GM19467 (cell line): ENCODE results near the gene STX18.

Experiments
- ATAC-seq: cut with Tn5 transposase; IDR thresholded peaks from one replicate; pipeline ENCODE4 v1.9.1; 2021; ENCODE audit warnings: mild to moderate bottlenecking, moderate library complexity; ENCODE audit not compliant: unreplicated experiment

The STX18 gene

DNA sequence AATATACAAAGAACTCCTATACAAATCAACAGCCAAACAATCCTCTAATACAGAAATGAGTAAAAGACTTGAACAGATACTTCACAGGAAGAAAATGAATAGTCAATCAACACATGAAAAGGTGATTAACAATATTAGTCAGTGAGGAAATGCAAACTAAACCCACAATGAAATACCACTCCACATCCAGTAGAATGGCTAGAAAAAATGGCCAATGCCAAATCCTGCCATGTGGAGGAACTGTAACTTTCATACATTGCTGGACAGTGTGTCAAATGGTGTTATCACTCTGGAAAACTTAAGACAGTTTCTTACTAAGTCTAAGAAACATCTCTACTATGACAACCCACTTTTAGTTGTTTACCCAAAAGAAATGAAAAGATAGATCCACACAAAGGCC, 95.4 kb downstream of the STX18 start:
- no peak for ATAC-seq

DNA sequence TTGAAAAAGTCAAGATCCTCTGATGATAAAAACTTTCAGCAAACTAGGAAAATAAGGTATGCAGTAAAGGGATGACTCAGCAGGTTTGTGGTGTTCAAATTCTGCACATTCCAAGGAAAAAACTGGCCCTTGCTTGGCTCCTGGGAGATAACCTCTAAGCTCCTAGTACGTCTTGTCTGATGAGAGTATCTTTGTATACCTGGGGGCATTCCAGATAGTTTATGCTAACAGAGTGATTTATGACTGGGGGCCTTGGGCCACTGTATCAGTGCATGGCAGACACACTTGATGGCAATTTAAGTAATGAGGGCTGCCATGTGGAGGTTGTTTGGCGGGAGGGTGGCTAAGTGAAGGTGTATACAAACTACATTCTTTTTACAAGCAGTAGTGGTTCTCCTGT, 98.0 kb downstream of the STX18 start:
- no peak for ATAC-seq

DNA sequence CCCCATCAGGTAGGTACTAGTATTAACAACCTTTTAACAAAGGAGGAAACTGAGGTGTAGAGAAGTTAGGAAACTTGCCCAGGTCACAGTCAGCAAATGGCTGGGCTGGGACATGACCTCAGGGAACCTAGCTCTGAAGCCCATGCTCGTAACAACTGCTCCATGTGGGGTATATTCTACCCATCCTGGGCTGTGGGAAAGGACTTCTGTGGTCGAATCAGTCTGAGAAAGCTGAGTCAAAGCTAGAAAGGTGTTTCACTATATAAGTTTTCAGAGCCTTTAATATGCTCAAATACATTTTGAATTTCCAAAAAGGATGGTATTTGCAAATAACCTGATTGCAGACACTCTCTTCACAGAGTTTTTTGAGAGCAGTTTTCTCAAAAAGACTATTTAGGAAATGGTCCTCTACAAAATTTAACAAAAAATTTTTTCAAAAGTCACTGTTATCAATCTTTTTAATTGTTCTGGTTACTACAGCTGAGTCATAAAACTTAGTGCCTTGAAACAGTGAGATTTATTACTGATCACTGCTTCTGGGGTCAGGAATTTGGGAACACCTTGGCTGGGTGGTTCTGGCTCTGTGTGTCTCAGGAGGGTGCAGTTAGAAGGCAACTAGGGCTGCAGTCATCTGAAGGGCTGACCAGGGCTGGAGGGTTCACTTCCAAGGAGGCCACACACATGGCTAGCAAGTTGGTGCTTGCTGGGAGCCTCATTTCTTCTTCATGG, 101.4 kb downstream of the STX18 start:
- no peak for ATAC-seq

DNA sequence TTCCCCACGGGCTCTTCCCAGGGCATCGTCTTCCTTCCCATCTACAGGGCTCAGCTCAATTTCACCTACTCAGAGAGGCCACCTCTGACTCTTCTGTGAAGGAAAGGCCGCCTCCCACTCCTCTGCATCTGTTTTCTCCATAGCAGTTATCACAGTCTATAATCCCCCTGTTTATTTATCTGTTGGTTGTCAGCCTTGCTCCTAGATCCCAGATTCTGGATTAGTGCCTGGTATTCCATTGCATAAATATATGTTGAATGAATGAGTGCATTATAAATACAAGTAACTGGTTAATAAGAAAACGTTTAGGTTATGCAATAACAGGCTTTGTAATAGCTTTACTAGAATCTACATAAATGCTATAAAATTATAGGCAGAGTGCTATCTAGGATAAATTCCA, 102.1 kb downstream of the STX18 start:
- ATAC-seq, result no peak

DNA sequence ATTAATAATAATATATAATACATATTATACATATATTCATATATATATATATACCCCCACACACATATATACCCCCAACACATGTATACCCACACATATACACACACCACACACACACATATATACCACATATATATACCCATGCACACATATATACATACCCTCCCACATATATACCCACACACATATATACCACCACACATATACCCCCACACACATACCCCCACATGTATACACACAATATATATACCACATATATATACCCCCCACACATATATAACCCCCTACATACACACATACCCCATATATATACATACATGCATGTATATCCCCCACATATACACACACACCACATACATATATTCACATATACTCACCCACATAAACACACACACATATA, 103.0 kb downstream of the STX18 start:
- ATAC-seq, result no peak

DNA sequence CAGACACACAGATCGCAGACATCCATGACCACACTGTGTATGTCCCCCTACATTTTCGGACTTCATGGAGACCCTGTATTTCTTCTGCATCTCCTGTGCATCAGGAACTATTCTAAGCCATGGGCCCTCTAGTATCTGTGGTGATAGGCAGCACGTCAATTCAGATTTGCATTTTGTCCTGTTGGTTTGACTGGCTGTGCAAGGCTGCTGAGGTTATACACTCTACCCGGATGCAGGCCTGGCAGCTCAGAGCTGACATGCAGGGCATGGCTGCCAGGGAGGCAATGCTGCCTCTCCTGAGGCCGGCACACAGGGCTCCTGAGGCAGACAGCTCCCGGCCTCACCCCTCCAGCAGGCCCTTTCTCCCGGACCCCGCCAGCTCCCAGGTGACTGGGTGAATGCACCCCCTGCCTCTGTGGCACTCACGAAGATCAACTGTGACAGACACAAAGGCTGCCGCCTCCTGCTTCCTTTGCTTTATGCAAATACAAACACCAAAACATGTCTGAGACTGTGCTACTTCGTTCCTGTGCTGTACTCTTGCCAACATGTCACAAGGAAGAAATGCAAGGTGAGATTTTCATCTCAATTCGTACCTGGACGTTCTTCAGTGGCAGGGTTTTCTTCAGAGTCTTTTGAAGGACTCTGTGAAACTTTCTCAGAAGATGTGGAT, 103.9 kb downstream of the STX18 start:
- ATAC-seq, result no peak

DNA sequence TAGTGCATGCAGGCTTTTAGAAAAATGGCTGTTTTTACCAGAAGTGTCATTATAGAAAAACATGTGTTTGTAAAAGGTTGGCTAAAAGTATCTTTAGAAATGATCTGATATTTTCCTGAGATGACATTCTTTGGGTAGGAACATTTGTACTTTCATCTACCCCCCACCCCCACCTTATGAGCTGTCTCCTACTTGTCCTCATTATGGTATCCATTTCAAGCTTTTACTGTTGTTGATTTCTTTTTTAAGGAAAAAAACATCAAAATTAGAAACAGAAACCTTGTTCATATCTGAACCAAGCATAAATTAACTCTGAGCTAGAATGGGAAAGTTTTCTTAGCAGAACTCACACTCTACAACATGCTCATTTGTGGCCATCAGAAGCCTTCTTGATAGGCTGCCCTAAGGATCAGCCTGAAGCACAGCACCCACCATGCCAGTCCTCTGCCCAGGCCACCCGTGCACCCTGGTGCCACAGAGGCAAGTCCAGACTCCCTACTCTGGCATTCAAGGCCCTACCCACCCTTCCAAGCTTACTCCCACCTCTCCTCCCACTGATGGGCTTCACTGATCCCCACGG, 105.5 kb downstream of the STX18 start:
- ATAC-seq, result no peak

DNA sequence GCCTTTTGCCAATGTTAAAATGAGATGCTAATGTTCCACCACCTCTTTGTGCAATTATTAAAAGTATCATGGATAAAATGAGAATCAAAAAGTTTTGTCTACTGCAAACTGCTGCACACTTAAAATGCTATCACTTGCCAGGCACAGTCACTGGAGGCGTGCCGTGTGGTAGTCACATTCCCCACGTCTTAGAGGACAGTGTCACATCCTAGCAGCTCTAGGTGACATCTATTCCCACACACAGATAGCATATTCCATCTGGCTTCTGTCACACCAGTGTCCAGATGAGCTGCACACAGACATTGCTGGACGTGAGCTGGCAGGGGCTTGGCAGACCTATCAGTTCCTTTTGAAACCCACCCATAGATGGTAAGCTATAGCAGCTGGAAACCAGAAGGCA, 107.9 kb downstream of the STX18 start:
- no peak for ATAC-seq

DNA sequence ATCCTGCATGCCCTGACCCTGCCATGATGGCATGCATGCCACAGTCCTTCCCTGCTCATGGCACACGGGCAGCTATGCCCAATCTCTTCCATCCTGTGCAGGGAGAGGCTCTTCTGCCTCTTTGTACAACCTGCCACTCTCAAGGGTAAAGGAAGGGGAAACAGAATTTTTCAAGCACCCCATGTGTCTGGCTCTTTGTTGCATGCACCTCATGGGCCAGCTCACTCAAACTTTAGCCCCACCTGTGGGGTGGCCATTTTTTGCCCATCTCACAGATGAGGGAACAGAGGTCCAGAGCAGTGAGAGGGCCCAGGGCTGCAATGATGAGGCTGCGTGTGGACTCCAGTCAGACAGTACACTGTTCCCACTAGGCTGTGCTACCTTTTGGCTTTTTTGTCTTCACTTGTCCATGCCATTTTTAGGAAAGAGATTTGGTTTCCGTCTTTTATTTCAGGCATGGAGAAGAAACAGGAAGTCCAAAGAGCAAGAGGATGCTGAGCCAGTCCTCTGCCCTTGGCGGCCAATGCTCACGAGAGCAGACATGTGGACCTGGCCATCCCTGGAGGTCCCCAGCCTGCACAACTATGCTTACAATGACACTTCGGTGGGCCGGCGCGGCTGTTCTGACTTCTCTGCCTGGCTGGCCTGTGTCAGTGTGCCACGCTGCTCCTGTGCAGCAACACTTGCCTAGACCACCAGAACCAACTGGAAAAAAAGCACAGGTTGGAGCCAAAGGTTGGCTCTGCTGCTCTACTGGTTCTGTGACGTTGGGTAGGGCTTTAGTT, 109.3 kb downstream of the STX18 start:
- ATAC-seq, result no peak

DNA sequence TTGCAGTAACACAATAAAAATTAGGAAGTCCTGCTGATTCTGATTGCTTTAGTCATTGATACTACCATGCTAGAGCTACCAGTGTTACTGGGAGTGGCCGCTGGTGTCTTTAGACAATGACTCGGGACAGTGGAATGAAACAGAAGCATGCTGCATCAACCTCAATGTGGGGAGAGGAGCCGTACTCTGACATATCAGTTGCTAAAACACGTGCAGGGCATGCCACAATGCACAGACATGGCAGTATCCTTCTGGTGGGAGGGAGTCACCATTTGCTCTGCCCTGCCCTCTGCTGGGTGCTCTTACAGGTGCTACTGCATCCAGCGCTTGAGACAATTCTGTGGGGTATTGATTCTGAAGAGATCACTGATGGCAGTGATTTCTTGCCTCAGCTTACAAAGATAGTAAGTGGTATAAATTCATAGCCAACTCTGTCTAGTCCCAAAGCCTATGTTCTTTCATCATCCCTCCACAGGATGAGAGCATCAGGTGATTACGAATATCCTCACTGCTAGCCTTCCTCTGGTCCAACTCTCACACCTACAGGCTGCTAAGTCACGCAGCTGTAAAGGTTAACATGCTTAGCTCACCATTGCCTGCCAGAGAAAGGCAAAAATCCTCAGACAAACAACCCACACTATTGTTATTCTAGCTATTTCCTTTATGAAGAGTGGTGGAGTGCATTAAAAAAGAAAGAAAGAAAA, 111.2 kb downstream of the STX18 start:
- ATAC-seq, result peak; percentile 83

DNA sequence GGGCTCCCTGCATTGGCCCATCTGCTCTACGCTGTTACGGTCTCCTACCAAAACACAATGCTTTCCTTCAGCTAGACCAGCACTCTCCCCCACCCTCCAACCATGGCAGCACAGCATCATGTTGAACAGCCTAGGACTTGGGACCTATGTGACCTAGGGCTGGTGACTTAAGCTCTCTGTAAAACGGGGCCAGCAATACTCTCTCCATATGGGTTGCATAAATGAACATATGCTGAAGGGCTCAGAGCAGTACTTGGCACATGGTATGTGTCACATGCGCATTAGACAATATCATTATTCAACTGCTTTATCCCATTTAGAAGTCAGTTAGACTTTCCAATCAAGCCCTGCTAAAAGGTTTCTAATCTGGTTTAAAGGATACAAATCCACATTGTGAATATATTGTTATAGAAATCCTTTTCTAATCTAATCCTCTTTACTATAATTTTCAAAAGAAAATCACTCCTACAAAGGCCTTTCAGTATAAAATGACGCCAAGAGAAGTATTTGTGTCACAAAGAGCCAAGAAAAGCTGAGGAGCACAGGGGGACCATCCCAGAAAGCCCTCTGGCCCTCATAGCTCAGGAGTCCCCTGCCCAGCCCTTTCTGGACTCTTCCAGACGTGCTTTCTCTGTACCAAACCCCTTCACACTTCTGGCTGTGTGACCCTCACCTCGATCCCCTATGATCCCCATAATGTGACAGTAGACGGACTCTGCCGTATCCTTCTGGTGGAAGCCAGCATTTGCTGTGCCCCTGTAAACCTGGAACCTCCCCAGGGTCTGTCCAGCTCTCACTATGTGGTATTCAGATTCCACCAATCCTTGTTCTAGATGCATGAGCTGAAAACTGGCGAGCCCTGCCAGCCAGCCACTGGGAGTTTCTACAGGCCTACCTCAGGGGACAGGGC, 112.6 kb downstream of the STX18 start:
- no peak for ATAC-seq

DNA sequence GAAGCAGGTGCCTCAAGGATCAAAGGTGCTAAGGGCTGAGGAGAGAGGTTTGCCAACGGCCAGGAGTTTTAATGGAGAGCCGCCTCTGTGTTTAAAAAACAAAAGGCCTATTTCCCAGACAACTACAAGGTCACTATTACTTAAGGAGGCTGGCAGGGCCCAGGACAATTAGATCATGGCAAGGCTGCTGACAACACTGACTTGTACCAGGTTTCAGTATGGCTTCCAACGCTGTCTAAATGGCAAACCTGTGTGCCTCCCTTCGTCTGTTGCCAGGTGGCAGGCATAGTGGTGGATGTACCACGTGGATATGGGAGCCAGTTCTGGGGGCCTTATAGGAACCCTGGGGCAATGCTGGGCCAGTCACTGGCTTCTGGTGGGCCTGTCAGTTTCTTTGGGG, 114.0 kb downstream of the STX18 start:
- no peak for ATAC-seq

DNA sequence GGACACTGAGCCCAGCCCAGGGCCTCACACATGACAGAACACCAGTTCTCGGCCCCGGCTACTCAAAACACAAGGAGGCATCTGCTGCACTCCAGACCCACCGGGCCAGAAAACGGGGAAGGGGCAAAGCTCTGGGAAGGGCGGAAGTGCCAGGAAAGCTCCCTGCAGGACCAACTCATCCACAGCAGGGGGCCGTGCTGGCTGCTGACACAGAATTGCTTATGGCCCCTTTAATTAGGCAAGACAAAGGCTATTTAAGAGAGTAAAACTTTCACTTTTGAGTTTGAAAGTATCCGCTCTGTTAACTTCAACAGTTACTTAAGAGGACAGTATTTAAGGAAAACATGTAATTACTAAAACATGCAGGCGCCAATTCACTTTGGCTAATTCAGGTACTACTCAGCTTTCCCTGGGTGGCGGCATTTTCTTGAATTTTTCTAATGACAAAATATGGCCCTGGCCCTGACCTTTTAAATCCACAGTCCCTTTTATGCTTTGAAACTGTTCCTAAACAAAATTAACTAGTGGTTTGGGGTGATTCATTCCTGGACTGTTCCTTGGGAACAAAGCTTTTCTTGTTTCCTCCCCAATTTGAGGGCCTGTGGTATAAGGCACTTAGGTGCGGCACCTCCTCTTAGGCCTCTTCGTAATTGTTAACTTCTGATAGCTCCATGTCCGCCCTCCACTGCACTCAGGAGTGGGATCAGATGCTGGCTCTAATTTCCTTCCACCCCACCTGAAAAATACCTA, 114.6 kb downstream of the STX18 start:
- ATAC-seq, result no peak

DNA sequence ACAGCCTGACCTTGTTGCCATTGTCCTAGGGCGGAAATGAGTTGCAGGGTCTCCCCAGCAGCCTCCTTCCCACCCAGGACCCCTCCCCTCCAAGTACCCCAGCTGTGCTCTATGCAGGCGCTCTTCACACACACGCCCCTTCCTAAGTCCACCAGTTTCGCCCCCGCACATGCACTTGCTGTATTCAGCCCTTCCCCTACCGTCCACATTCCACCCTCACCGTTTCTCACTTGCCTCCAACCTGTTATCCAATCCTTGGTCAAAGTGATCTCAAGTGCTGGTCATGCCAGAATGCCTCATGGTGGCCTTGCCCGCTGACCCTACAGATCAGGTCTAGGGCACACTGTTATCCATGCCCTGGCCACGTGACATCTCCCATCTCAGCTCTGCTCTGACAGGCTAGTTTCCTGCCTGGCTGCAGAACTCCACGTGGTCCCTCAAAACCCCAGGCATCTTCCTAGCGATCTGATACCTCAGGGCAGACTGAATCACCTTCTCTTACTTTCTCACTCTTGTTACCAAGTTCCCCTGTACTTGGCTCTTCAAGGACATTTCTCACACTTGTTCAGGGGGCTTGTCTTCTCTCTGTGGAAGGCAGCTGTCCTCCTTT, 115.2 kb downstream of the STX18 start:
- ATAC-seq, result no peak

DNA sequence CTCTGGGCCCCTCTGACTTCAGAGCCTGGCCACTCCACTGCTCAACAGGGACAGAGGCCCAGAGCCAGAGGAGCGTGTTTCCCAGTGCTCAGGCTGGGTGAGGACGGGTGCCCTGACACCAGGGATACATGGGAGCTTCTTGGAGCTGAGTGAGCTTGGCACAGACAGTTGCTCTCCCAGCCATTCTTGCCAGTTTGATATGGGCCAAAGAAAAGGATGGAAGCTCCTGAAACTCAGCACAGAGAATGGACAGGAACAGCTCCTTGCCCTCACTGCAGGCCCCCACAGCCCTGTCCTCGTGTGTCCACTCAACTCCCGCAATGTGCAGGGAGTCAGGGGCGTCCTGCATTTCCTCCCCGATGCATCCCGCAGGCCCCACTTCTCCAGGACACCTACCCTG, 116.2 kb downstream of the STX18 start:
- ATAC-seq, result no peak

DNA sequence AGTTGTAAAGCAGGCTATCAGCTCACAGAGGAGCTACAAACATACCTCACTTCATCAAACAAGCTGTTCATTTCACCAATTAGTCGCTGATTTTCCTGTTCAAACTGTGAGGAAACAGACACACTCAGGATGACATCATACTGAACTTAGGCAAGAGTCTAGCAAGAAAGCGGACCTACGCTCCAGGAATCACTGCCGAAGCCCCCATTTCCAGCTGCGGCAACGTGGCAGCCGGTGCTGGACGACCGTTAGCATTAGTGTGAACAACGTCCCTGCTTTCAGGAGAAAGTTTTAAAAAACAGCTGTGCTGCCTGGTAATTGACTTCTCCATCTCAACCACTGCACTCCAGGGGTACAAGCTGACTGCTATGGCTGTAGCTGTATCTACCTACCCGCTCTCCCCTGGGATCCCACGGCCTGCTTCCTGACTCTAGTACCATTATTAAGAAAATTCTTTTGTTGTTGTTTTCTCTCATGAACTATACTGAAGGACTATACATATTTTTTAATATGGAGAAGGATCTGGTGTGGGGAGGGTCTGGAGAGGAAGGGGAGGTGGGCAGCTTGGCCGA, 116.6 kb downstream of the STX18 start:
- no peak for ATAC-seq

DNA sequence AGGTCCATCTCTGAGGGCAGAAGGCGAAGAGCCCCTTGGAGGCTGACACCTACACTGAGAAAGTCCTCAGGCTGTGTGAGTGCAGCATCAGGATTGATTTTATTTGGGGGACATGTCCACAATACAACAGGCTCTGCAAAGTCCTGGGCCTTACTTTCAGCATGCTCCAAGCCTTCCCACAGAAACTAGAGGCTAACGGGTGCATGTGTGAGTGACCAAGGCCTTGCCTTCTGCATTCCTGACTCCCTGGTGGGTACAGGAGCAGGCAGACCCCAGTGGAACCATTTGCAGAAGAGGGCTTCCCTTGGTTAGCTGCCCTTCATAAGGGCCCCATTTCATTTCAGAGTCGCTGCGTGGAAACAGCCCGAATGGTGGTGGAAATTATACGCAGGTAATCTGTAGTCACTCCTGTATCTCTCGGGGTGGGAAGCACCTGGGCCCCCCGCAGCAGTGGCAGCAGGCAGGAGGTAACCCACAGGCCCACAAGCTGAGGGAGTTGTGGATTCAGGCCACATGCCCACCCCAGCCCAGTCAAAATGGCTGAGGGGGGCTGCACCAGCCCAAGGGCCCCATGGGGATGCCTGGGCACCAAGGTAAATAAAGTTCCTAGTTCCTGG, 117.2 kb downstream of the STX18 start:
- ATAC-seq, result no peak
